ENCODE data around the gene TLL1. TPM values are rescaled to one million over a fixed set of nuclear protein-coding genes. Genes with fewer than 3 reads are reported as not detected.
A peak's percentile ranks its signal among the peaks of the same experiment; 100 is the strongest.

TLL1 gene
- total and polyA plus RNA-seq, 3 experiments from 2014 or later = not detected

DNA sequence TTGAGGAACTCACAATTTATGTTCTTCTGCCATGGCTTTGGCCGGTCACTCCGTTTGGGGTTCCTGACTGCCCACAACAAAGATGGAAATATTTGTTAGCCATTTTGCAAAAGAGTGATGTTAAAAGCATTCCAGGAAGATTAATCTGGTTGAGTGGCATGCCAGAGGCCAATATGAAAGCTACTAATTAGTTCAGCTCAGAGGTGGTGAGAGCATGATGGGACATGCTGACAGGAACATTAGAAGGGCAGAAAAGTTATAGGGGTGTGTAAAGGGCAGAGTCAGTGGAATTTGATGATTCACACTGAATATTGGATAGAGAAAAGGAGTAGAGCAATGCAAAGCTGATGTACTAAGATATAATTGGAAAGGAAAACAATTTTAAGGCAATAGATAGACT, 94.4 kb downstream of the TLL1 start:
- no peaks in the 10 kb centered on the region for H3K4me1 ChIP-seq (ENCODE audit: insufficient read depth, low read length)
- ChIA-PET CTCF (no interaction called here), POLR2A (no interaction called here)
- Mint-ChIP-seq H3K27me3 (no peaks in the 10 kb centered on the region), H3K9me3 (peaks cover 0 to 38% (median 15%) of the 10 kb centered on the region in 5 donors), H3K27ac (no peak overlapping the region), H3K36me3 (no peaks in the 10 kb centered on the region), H3K4me1 (no peaks in the 10 kb centered on the region), H3K4me3 (no peak overlapping the region)
- H3K27me3 ChIP-seq (ENCODE audit: insufficient read depth, low read length, poor library complexity, severe bottlenecking) = no peaks in the 10 kb centered on the region
- no peaks in the 10 kb centered on the region for H3K9me3 ChIP-seq (ENCODE audit: low read length)
- H3K4me3 ChIP-seq (ENCODE audit: low read length) = no peak overlapping the region
- no peaks in the 10 kb centered on the region for H3K36me3 ChIP-seq (ENCODE audit: insufficient read depth, low read length)
- DNase-seq = no peak
- H3K27ac ChIP-seq (ENCODE audit: low read depth, low read length) = no peak overlapping the region

DNA sequence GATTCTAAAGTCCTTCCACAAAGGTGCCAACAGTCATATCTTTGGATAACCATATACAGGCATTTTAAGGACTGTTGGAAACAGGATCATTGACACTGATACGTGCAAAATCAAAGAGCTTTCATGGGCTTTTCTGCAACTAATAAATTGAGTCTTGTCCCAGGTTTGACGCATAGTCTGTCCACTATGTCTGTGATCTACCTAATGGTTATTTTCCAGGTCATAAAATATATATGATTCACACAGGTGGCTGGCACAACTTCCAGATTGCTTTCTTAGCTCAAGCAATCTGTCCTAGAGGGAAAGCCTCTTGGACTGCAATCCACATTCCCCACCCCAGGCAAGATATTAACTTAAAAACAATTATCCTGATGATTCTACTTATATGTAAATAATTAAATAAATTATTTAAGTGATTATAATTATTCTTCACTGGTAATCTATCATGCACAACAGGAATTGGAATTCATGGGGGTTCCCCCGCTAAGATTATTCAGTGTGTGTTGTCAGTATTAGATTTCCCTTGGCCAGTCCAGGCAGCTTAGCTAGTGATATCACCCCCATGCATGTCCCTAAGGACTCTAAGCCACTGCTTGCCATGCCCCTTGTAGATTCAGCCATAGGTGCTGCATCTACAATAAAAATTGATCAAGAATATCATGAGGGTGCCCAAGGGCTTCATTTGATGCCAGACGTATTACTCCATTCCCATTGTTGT, 97.8 kb downstream of the TLL1 start:
- peaks cover 0 to 32% (median 9%) of the 10 kb centered on the region in 5 donors for H3K9me3 Mint-ChIP-seq

DNA sequence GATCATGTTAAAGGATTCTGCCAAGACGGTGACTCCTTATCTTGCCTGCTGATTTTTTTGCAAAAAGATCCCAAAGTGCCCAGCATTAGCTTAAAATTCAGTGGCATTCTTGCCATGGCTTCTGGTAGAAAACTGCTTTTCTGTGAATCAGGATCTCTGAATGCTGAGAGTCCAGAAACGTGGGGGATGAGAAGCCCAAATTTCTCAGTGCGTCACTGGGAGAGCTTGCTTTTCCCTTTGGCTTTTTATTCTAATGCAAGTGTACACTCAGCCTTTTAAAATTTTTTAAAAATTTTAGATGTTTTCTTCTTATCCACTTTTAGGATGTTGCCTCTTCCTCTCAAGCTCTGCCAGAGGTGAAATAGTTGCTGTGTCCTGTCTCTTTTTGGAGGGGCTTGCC, 98.4 kb downstream of the TLL1 start:
- ChIA-PET POLR2A (no interaction called here), CTCF (no interaction called here)
- H3K27ac Mint-ChIP-seq = no peak overlapping the region
- no peaks in the 10 kb centered on the region for H3K36me3 Mint-ChIP-seq
- H3K36me3 ChIP-seq (ENCODE audit: insufficient read depth, low read length) = no peaks in the 10 kb centered on the region
- H3K9me3 Mint-ChIP-seq = peaks cover 0 to 28% (median 7%) of the 10 kb centered on the region in 5 donors
- no peaks in the 10 kb centered on the region for H3K4me1 ChIP-seq (ENCODE audit: insufficient read depth, low read length)
- H3K4me1 Mint-ChIP-seq = no peaks in the 10 kb centered on the region
- H3K4me3 ChIP-seq (ENCODE audit: low read length) = no peak overlapping the region
- H3K27ac ChIP-seq (ENCODE audit: low read depth, low read length) = no peak overlapping the region
- H3K4me3 Mint-ChIP-seq = no peak overlapping the region
- H3K27me3 ChIP-seq (ENCODE audit: insufficient read depth, low read length, poor library complexity, severe bottlenecking) = no peaks in the 10 kb centered on the region
- DNase-seq = no peak
- no peaks in the 10 kb centered on the region for H3K9me3 ChIP-seq (ENCODE audit: low read length)
- no peaks in the 10 kb centered on the region for H3K27me3 Mint-ChIP-seq

More for the DNA sequence above, 97.8 kb downstream of the TLL1 start:
- CTCF ChIA-PET = no interaction called here
- Histone ChIP-seq H3K36me3 (ENCODE audit: insufficient read depth, low read length) (no peaks in the 10 kb centered on the region), H3K4me3 (ENCODE audit: low read length) (no peak overlapping the region), H3K4me1 (ENCODE audit: insufficient read depth, low read length) (no peaks in the 10 kb centered on the region), H3K27me3 (ENCODE audit: insufficient read depth, low read length, poor library complexity, severe bottlenecking) (no peaks in the 10 kb centered on the region), H3K9me3 (ENCODE audit: low read length) (no peaks in the 10 kb centered on the region), H3K27ac (ENCODE audit: low read depth, low read length) (no peak overlapping the region)
- Mint-ChIP-seq H3K4me3 (no peak overlapping the region), H3K36me3 (no peaks in the 10 kb centered on the region), H3K4me1 (no peaks in the 10 kb centered on the region), H3K27me3 (no peaks in the 10 kb centered on the region), H3K27ac (peak overlapping the region in 1 of 8 donors; percentile 68)
- POLR2A ChIA-PET = no interaction called here
- DNase-seq = no peak

DNA sequence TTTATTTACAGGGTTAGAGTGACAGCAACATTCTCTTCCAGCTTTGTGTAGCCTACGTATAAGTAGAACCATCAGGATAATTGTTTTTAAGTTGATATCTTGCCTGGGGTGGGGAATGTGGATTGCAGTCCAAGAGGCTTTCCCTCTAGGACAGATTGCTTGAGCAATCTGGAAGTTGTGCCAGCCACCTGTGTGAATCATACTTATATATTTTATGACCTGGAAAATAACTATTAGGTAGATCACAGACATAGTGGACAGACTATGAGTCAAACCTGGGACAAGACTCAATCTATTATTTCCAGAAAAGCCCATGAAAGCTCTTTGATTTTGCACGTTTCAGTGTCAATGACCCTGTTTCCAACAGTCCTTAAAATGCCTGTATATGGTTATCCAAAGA, 98.9 kb downstream of the TLL1 start:
- Histone ChIP-seq H3K27ac (ENCODE audit: low read depth, low read length) (no peak overlapping the region), H3K4me1 (ENCODE audit: insufficient read depth, low read length) (no peaks in the 10 kb centered on the region), H3K9me3 (ENCODE audit: low read length) (no peaks in the 10 kb centered on the region), H3K36me3 (ENCODE audit: insufficient read depth, low read length) (no peaks in the 10 kb centered on the region), H3K4me3 (ENCODE audit: low read length) (no peak overlapping the region), H3K27me3 (ENCODE audit: insufficient read depth, low read length, poor library complexity, severe bottlenecking) (no peaks in the 10 kb centered on the region)
- Mint-ChIP-seq H3K4me1 (no peaks in the 10 kb centered on the region), H3K36me3 (no peaks in the 10 kb centered on the region), H3K9me3 (peaks cover 1 to 26% (median 4%) of the 10 kb centered on the region in 5 donors), H3K27ac (no peak overlapping the region), H3K27me3 (no peaks in the 10 kb centered on the region), H3K4me3 (no peak overlapping the region)
- CTCF ChIA-PET = no interaction called here
- POLR2A ChIA-PET = no interaction called here
- DNase-seq = no peak

DNA sequence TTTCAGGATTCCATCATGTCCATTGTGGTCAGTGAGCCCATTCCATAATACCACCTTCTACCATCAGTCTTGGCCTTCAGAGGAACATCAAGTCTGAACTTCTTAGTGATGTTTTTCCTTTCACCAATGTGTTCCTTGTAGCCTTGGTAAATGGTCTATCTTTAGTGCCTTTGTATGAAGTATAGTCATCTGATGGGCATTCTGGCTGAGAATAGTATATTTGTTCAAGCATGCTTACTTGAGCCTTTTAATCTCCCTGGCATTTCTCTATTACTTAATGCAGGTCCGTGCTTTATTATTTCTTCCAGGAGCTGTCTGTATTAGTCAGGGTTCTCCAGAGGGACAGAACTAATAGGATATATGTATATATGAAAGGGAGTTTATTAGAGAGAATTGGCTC, 99.7 kb downstream of the TLL1 start:
- Histone ChIP-seq H3K4me1 (ENCODE audit: insufficient read depth, low read length) (no peaks in the 10 kb centered on the region), H3K27ac (ENCODE audit: low read depth, low read length) (no peak overlapping the region), H3K4me3 (ENCODE audit: low read length) (no peak overlapping the region), H3K9me3 (ENCODE audit: low read length) (no peaks in the 10 kb centered on the region), H3K36me3 (ENCODE audit: insufficient read depth, low read length) (no peaks in the 10 kb centered on the region), H3K27me3 (ENCODE audit: insufficient read depth, low read length, poor library complexity, severe bottlenecking) (no peaks in the 10 kb centered on the region)
- no peaks in the 10 kb centered on the region for H3K4me1 Mint-ChIP-seq
- H3K36me3 Mint-ChIP-seq = no peaks in the 10 kb centered on the region
- no peak for DNase-seq
- H3K27me3 Mint-ChIP-seq = no peaks in the 10 kb centered on the region
- no peak overlapping the region for H3K4me3 Mint-ChIP-seq
- ChIA-PET CTCF (no interaction called here), POLR2A (no interaction called here)
- no peak overlapping the region for H3K27ac Mint-ChIP-seq
- H3K9me3 Mint-ChIP-seq = peaks cover 1 to 18% (median 3%) of the 10 kb centered on the region in 5 donors

DNA sequence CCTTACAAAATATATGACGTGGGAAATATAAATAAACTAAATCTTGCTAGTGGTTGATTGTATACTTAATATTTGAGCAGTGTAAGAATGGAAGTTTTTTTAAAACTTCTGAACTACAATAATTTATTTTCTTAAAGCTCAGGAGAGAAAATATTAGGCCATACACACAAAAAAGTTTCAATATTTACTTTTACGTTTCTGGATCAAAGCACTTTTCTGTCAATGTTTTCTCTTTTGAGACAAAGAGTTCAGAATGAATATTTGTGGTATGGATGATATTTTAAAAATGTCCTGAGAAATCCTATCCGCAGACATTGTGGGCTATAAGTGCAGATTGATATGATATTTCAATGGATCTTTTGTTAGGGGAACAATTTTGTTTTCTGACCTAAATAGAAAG, 109.9 kb downstream of the TLL1 start:
- Histone ChIP-seq H3K4me1 (ENCODE audit: insufficient read depth, low read length) (no peaks in the 10 kb centered on the region), H3K36me3 (ENCODE audit: insufficient read depth, low read length) (no peaks in the 10 kb centered on the region), H3K27me3 (ENCODE audit: insufficient read depth, low read length, poor library complexity, severe bottlenecking) (no peaks in the 10 kb centered on the region), H3K27ac (ENCODE audit: low read depth, low read length) (no peak overlapping the region), H3K4me3 (ENCODE audit: low read length) (no peak overlapping the region), H3K9me3 (ENCODE audit: low read length) (no peaks in the 10 kb centered on the region)
- H3K27me3 Mint-ChIP-seq = no peaks in the 10 kb centered on the region
- POLR2A ChIA-PET = no interaction called here
- H3K4me3 Mint-ChIP-seq = no peak overlapping the region
- peaks cover 0 to 20% (median 4%) of the 10 kb centered on the region in 5 donors for H3K9me3 Mint-ChIP-seq
- H3K27ac Mint-ChIP-seq = no peak overlapping the region
- DNase-seq = no peak
- CTCF ChIA-PET = no interaction called here
- H3K36me3 Mint-ChIP-seq = no peaks in the 10 kb centered on the region
- H3K4me1 Mint-ChIP-seq = no peaks in the 10 kb centered on the region

DNA sequence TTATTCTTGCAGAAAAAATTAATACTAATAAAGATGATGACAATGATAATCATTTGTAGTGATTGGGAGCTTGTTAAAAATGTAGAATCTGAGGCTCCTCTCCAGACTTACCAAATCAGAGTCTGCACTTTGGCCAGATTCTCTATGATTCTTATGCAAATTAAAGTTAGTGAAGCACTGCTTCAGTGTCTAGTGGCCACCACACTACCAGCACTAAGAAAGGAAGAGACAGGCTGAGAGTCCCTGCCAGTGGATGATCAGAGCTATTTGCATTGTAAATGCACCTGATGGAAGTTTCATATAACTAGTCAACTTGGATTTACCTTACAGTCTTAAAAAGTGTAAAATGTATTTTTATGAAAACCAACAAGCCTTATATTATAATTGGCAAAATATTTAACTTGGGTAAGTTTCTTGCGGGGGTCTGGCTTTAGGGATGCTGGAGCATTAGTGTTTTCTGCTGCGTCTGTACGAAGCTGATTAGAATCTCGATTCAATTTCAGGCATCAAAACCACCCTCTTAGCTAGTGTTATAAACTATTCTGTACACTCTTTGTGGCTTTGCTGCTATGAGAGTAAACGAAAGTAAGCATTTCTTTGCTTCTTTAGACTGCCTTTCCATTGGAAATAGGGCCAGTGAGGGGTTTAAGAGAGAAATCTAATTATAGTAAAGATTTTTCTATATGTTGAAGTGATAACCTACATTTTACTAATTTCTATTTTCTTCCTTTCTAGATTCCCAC, 114.1 kb downstream of the TLL1 start:
- H3K36me3 ChIP-seq (ENCODE audit: insufficient read depth, low read length) = no peaks in the 10 kb centered on the region
- H3K27me3 Mint-ChIP-seq = no peaks in the 10 kb centered on the region
- CTCF ChIA-PET = no interaction called here

DNA sequence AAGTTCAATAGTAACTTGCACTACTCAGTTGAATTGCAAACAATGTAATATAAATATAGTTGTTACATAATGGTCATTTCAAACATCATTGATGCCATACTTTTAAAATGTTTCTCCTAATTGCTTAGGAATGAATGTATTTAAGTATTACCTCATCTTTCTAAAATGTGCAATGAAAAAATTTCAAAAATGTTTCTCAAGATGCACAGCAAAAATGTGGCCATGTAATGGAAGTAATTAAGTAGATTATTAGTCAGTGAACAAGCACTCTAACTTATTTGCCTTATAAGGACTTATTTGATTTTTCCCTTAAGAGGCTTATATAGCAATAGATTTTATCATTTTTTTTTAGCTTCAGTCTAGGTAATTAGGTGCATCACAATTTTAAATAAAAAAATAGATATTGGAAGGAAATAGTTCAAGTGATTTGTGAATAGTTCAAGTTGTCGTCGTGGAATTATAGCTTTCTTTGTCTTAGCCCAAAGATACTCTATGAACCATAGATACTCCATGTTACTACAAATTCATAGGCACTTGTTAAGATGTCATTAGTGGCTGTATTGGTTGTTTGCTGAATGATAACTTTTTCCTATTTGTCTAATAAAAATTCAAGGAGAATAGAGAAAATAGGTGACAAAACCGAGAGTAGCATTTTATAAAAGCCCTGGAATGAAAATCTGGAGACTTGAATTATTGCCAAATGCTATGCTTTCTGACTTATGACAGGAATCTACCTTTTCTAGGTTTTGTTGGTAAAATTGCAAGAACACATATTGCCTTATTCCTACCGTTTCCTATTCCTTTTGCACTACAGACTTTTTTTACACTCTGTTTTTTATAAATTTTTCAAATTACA, 118.5 kb downstream of the TLL1 start:
- no peak for DNase-seq
- Histone ChIP-seq H3K9me3 (ENCODE audit: low read length) (no peaks in the 10 kb centered on the region), H3K27ac (ENCODE audit: low read depth, low read length) (no peak overlapping the region), H3K36me3 (ENCODE audit: insufficient read depth, low read length) (no peaks in the 10 kb centered on the region), H3K27me3 (ENCODE audit: insufficient read depth, low read length, poor library complexity, severe bottlenecking) (no peaks in the 10 kb centered on the region), H3K4me3 (ENCODE audit: low read length) (no peak overlapping the region), H3K4me1 (ENCODE audit: insufficient read depth, low read length) (no peaks in the 10 kb centered on the region)
- Mint-ChIP-seq H3K4me1 (no peaks in the 10 kb centered on the region), H3K9me3 (peaks cover 0 to 12% (median 3%) of the 10 kb centered on the region in 5 donors), H3K4me3 (no peak overlapping the region), H3K36me3 (no peaks in the 10 kb centered on the region), H3K27ac (no peak overlapping the region), H3K27me3 (no peaks in the 10 kb centered on the region)
- ChIA-PET POLR2A (no interaction called here), CTCF (no interaction called here)

More for the DNA sequence above, 114.1 kb downstream of the TLL1 start:
- peaks cover 0 to 9% (median 2%) of the 10 kb centered on the region in 5 donors for H3K9me3 Mint-ChIP-seq
- no peak overlapping the region for H3K27ac Mint-ChIP-seq
- POLR2A ChIA-PET = no interaction called here
- no peaks in the 10 kb centered on the region for H3K27me3 ChIP-seq (ENCODE audit: insufficient read depth, low read length, poor library complexity, severe bottlenecking)
- no peaks in the 10 kb centered on the region for H3K9me3 ChIP-seq (ENCODE audit: low read length)
- no peaks in the 10 kb centered on the region for H3K4me1 Mint-ChIP-seq
- no peaks in the 10 kb centered on the region for H3K36me3 Mint-ChIP-seq
- no peak overlapping the region for H3K4me3 ChIP-seq (ENCODE audit: low read length)
- no peaks in the 10 kb centered on the region for H3K4me1 ChIP-seq (ENCODE audit: insufficient read depth, low read length)
- H3K4me3 Mint-ChIP-seq = no peak overlapping the region
- no peak overlapping the region for H3K27ac ChIP-seq (ENCODE audit: low read depth, low read length)
- DNase-seq = no peak

All from CD8-positive, alpha-beta memory T cell (primary cell).